Stimulated activated effector memory CD8-positive, alpha-beta T cell treated with anti-CD3 and anti-CD28 coated beads, Interleukin-12 subunit alpha, Interleukin-12 subunit beta, amount 100 ng/mL, for 72 hours (primary cell): ENCODE data around the gene IGSF11.
"Not testable (repeated sequence)": the region's sequence is repeated elsewhere in the genome, so short reads cannot be mapped to it uniquely, and the experiment has no call there.

Source experiments
- ATAC-seq: fragments of 150-1000 bp; cut with Tn5 transposase; 2 replicates; pipeline ENCODE4 v1.10.0; 2021
- DNase-seq, 2 donors: peaks; one replicate each; pipeline ENCODE4 v3.0.0; 2021 to 2022; ENCODE audit warnings: low spot score in 2 of 2
- H3K27ac Mint-ChIP-seq: one replicate; pipeline ENCODE4 v1.8.0; 2022; ENCODE audit warnings: mild to moderate bottlenecking, mixed read lengths
- H3K36me3 Mint-ChIP-seq: one replicate; pipeline ENCODE4 v1.8.0; 2022; ENCODE audit warnings: mild to moderate bottlenecking, mixed read lengths
- H3K4me1 Mint-ChIP-seq: one replicate; pipeline ENCODE4 v1.8.0; 2022; ENCODE audit warnings: mixed read lengths
- H3K4me3 Mint-ChIP-seq: one replicate; pipeline ENCODE4 v1.8.0; 2022; ENCODE audit warnings: mild to moderate bottlenecking, mixed read lengths
- H3K9me3 Mint-ChIP-seq: one replicate; pipeline ENCODE4 v1.8.0; 2022; ENCODE audit warnings: mixed read lengths

The IGSF11 gene

DNA sequence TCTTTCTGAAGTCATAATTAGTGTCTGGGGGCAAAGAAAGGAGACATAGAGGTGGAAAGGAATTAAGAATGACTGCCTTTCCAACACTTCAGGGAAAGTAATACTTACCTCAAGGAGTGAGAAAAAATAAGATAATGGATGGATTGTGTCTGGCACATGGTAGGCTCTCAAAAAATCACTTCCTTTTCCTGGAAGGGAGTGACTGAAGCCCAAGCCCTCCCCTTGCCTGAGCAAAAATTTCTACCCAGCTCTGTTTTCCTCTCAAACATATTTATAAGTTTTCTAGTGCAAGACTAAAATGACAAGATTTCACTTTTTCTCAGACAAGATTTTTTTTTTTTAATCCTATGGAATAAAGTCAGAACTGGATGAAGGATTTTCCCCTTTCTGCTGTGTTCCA is 145.0 kb downstream of the IGSF11 start:
- Mint-ChIP-seq H3K36me3 (no peaks in the 10 kb centered on the region), H3K9me3 (no peaks in the 10 kb centered on the region), H3K4me3 (no peak overlapping the region), H3K27ac (no peak overlapping the region), H3K4me1 (no peaks in the 10 kb centered on the region)
- DNase-seq = no peak
- ATAC-seq = no peak

DNA sequence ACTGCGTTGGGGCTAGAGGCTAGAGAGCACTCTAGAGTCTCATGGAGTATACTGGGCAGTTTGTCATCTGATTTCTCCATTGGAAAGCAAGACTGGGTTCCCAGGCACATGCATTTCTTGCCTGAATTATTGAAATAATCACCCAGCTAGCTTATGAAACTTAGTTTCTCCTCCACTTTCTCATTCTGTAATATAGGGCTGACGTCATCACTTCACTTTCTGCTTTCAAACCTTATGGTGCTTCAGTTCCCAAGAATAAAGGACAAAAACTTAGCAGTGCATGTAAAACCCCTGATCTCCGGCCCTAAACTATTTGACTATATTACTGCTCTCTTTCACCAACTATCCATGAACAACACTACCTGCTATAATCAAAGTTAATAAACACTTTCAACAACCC is 147.9 kb downstream of the IGSF11 start:
- DNase-seq = no peak
- no peak for ATAC-seq

GRCh38 chr3:118884748-118885206 is 149.9 kb downstream of the IGSF11 start:
- peak; percentile 64 to 83 for DNase-seq
- H3K36me3 Mint-ChIP-seq = no peaks in the 10 kb centered on the region
- ATAC-seq = peak; percentile 85
- H3K4me3 Mint-ChIP-seq = no peak overlapping the region
- no peak overlapping the region for H3K27ac Mint-ChIP-seq
- H3K9me3 Mint-ChIP-seq = no peaks in the 10 kb centered on the region
- H3K4me1 Mint-ChIP-seq = no peaks in the 10 kb centered on the region

More for the DNA sequence above, 147.9 kb downstream of the IGSF11 start:
- Mint-ChIP-seq H3K36me3 (no peaks in the 10 kb centered on the region), H3K9me3 (no peaks in the 10 kb centered on the region), H3K27ac (no peak overlapping the region), H3K4me1 (no peaks in the 10 kb centered on the region), H3K4me3 (no peak overlapping the region)

- H3K4me3 Mint-ChIP-seq = no peak overlapping the region
- H3K9me3 Mint-ChIP-seq = no peaks in the 10 kb centered on the region
- peak; percentile 63 for ATAC-seq
- H3K36me3 Mint-ChIP-seq = no peaks in the 10 kb centered on the region
- peak; percentile 52 to 71 for DNase-seq
- H3K27ac Mint-ChIP-seq = no peak overlapping the region
- H3K4me1 Mint-ChIP-seq = no peaks in the 10 kb centered on the region
Observed at GRCh38 chr3:118882353-118882947, 152.2 kb downstream of the IGSF11 start.

DNA sequence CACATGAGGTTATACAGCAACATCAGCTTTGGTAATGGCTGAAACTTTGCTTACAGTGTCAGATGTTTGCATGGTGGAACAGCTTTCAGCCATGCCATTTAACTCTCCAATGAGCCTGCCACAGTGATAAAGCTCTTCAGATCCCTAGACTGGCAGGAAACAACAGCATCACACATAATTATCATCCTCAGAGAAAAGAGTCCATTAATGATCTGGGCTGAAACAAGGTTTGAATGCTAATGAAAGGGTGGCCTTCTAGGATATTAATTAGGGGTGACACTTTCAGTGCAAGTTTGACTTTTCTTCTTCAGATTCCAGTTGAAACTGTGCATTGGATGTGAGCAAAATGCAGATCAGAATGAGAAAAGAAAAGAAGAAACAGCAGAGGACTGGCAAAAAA is 166.6 kb downstream of the IGSF11 start:
- no peak for DNase-seq
- peaks cover 6% of the 10 kb centered on the region for H3K9me3 Mint-ChIP-seq
- no peak overlapping the region for H3K4me3 Mint-ChIP-seq
- H3K27ac Mint-ChIP-seq = no peak overlapping the region
- ATAC-seq = no peak
- no peaks in the 10 kb centered on the region for H3K36me3 Mint-ChIP-seq
- no peaks in the 10 kb centered on the region for H3K4me1 Mint-ChIP-seq

GRCh38 chr3:118863731-118864322 is 170.8 kb downstream of the IGSF11 start:
- H3K27ac Mint-ChIP-seq = no peak overlapping the region
- peak; percentile 68 for ATAC-seq

GRCh38 chr3:118859950-118860349 is 174.7 kb downstream of the IGSF11 start:
- Mint-ChIP-seq H3K4me1 (no peaks in the 10 kb centered on the region), H3K36me3 (no peaks in the 10 kb centered on the region), H3K27ac (no peak overlapping the region), H3K4me3 (no peak overlapping the region), H3K9me3 (peaks cover 7% of the 10 kb centered on the region)
- ATAC-seq (no peak), DNase-seq (no peak)

More at GRCh38 chr3:118863731-118864322, 170.8 kb downstream of the IGSF11 start:
- Mint-ChIP-seq H3K9me3 (no peaks in the 10 kb centered on the region), H3K4me1 (no peaks in the 10 kb centered on the region), H3K36me3 (no peaks in the 10 kb centered on the region), H3K4me3 (no peak overlapping the region)
- no peak for DNase-seq

DNA sequence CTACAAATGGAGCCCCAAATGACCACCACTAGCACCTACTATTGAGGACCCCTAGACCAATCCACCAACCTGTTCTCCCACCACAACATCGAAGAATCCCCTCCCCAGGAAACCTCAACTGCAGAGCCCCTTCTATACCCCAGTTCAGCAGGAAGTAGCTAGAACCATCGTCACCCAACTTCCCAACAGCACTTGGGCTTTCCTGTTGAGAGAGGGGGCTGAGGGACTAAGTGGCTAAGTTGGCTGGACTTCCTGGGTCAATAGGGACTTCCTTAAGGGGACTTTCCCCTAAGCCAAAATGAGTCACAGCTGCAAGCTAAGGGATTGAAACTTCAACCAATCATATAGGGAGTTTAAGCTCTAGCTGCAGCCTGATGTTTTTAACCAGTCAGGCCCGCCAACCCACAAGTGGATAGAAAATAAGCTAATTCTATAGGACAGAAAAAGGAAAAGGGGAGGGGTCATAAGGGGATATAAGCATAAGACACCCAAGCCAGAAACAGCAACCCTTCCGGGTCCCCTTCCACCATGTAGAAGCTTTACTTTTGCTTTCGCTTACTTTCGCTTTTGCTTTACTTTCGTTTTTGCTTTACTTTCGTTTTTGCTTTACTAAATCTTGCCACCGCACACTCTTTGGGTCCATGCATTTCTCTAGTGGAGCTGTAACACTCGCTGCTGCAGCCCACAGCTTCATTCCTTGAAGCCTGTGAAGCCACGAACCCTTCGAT is 183.0 kb downstream of the IGSF11 start:
- ATAC-seq = peak; percentile 76
- H3K36me3 Mint-ChIP-seq, DNase-seq: not testable (repeated sequence)
- Mint-ChIP-seq H3K9me3 (peaks cover 11% of the 10 kb centered on the region), H3K27ac (peak overlapping the region; percentile 51), H3K4me3 (peak overlapping the region; percentile 65), H3K4me1 (peaks cover 12% of the 10 kb centered on the region)

- H3K4me3 Mint-ChIP-seq = no peak overlapping the region
- no peak for DNase-seq
- no peaks in the 10 kb centered on the region for H3K36me3 Mint-ChIP-seq
- no peak overlapping the region for H3K27ac Mint-ChIP-seq
- H3K4me1 Mint-ChIP-seq = peaks cover 12% of the 10 kb centered on the region
- ATAC-seq = no peak
- H3K9me3 Mint-ChIP-seq = peaks cover 11% of the 10 kb centered on the region
Observed at GRCh38 chr3:118850687-118851086, 184.0 kb downstream of the IGSF11 start.
